HG03159 (cell line): ENCODE results near the gene ADAMTSL3.
"Not testable (repeated sequence)": the region's sequence is repeated elsewhere in the genome, so short reads cannot be mapped to it uniquely, and the experiment has no call there.

Experiments used
- ATAC-seq: cut with Tn5 transposase; IDR thresholded peaks from one replicate; pipeline ENCODE4 v1.9.1; 2021; ENCODE audit warnings: mild to moderate bottlenecking, moderate library complexity; ENCODE audit not compliant: unreplicated experiment

Gene ADAMTSL3

DNA sequence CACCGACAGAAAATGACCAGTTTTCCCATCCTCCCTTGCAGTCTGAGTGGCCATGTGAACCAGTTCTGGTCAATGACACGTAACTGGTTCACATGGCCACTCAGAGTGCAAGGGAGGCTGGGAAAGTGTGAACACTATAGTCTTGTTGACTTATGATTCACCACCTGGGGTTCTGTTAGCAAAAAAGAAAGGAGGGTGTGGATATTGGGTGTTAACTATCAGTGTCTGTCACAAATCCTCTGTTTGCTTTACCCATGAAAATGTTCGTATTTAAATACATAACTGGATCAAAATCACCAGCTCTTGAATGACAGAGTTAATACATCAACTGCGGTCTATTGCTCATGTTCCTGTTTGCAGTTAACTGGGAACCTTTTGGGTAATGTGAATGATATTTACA, 92.3 kb downstream of the ADAMTSL3 start:
- no peak for ATAC-seq

DNA sequence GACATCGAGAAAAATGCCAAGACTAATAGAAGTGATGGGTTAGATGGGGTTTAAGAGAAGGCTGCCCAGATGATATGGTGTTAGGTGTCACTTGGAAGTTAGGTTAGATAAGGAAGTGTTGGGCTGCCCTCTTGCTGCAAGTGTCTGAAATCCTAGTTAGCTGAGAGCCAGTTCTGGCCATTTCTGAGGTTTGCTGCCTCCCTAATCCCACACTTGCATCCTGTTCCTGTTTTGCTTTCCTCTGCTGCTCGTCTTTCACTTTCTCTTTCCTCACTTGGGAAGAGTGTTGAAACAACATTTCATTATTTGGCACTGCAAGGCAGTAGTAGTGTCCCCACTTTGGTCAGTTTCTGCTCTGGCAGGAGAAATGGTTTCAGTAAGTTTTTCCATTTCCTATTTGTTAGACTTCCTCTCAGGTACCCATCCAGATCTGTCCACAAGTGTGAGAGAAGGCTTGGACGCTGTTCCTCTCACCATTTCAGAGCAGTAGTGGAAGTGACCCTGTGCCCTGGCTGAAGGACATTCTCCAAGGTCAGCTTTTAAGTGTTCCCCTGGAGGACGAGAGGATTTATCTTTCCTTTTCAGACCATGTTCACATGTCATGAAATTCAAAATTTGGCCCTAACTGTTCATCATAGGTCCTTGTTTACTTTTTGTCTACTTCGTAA, 93.3 kb downstream of the ADAMTSL3 start:
- no peak for ATAC-seq

DNA sequence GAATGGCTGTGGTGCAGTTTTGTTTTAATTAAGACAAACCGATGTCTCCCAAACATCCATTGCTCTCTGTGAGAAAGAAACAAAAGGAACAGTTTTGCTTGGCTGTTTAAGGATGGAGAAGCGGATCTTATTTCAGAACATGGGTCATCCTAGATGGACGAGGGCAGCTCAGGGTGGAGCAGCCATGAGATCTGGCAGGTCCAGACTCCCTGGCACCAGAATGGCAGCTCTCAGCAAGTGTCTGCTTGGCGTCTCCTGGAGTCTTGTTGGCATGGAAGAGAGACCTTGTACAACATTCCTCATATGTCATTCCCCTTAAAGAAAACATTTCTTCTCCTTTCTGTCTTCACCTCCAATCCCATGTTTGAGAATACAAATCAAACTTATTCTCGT, 93.8 kb downstream of the ADAMTSL3 start:
- no peak for ATAC-seq

DNA sequence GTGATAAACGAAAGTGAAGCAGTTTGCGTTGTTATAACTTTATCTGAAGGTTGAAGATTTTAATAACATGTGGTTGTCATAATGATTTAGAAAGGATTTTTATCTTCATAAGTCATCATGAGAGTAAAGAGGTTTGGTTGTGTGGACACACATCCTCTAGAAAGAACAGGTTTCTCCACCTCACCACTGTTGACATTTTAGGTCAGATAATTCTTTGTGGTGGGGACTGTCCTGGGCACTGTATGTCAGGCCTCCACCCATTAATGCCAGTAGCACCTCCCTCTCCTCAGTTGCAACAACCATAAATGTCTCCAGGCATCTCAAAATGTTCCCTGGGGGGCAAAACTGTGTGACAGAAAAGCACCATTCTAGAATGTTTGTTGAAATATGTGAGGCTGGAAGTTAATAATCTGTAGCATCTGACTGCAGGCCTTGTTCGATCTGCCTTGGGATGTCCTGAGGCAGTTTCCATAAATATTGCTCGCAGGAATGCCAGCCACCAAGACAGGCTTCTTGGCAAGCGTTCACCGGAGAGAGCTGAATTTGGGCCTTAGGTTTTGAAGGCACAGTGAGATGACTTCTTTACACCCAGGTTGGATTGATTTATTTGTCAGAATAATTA, 100.1 kb downstream of the ADAMTSL3 start:
- ATAC-seq = no peak

DNA sequence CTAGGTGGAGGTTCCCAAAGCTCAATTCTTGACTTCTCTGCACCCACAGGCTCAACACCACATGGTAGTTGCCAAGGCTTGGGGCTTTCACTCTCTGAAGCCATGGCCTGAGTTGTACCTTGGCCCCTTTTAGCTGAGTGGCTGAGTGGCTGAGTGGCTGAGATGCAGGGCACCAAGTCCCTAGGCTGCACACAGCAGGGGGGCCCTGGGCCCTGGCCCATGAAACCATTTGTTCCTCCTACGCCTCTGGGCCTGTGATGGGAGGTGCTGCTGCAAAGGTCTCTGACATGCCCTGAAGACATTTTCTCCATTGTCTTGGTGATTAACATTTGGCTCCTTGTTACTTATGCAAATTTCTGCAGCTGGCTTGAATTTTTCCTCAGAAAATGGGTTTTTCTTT, 103.4 kb downstream of the ADAMTSL3 start:
- not testable (repeated sequence) for ATAC-seq

DNA sequence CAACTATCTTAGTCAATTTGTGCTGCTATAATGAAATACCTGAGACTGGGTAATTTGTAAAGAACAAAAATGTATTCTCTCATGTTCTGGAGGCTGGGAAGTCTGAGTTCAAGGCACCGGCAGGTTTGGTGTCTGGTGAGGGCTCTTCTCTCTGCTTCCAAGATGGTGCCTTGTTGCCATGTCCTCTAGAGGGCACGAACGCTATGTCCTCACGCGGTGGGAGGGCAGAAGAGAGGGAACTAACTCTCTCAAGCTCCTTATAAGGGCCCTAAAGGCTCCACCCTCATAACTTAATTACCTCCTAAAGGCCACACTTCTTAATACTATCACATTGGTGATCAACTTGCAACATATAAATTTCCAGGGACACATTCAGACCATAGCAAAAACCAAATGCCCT, 108.4 kb downstream of the ADAMTSL3 start:
- ATAC-seq = no peak

DNA sequence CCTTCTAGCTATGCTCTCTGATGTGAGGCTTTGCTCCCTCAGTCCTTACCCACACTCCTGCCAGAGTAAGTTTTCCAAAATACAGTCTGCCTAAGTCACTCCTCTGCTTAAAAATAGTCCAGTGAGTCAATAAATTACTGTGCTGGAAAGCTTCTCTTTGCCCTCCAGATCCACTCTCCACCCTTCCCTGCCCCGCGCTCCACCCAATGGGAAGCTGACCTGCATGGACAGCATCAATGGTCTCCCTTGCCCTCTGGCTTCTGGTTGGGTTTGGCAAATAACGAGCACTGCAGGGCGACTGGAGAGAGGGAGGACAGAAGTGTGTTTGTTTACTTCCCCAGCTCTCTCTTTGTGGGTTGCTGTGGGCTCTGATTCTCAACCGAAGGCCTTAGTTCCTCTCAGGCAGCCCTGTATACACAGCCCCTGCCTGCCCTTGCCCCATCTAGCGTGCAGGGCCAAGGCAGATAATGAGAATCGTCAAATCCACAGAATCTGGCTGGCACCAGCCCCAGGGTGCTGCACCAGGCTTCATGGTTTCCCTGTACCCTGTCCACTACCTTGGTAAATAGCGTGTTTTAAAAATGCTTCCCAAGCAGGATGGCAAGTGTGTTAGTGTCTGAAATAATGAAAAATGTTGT, 110.4 kb downstream of the ADAMTSL3 start:
- ATAC-seq = no peak

DNA sequence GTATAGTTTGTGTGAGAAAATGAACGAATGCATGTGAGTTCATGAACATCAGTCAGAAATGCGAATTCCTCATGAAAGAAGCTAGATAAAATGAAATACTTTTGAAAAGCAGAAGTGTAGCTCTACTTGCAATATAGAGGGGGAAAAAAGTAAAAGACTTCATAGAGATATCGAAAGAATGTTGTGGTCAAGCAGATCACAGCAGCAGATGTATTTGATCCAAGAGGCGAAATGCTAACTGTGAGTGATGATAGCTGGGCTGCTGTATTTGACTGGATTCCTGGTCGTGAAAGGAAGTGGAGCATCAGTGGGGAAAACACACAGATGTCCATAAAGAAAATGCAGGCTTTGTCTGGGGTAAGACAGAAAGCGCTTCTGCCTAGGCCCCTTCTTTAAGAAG, 112.4 kb downstream of the ADAMTSL3 start:
- ATAC-seq = no peak

DNA sequence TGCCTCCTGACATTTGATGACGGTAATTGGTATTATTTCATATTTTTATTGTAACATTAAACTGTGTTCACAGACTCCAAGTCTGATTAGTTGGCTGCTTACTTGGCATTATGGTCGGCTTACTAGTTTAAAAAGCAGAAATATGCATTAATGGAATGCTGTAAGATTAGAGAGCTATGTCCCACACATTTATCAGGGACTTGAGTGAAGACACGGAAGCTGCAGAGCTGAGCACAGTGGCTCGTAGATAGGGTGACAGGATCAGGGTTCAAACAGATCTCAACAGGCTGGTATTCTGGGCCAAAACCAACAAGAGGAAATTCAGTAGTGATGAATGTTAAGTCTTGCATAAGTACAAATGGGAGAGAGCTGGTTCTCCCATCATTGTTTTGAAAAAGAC, 113.8 kb downstream of the ADAMTSL3 start:
- no peak for ATAC-seq

DNA sequence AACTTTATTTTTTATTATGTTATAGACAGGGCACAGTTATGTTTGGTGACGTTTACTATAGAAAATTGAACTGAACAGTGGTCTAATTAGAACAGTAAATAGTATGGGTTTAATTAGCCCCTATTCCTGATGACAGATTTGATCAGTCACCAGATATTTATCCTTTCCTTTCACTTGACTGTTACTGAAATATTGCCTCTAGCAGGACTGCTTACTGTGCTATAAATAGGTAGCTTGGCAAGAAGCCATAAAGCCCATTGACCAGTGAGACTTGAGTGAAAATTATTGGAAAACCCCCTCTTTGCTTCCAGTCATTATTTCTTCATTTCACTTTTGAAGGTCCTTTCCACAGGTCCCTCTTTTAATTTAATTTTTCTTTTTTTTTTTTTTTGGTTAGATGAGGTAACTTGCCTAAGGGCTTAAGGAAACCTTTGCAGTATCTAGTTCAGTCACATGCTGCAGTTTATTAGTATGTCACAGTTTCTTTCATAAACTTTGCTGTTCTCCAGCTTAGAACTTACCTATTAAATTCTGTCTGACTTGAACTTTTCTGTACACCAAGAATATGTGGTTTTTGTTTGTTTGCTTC, 115.6 kb downstream of the ADAMTSL3 start:
- no peak for ATAC-seq

DNA sequence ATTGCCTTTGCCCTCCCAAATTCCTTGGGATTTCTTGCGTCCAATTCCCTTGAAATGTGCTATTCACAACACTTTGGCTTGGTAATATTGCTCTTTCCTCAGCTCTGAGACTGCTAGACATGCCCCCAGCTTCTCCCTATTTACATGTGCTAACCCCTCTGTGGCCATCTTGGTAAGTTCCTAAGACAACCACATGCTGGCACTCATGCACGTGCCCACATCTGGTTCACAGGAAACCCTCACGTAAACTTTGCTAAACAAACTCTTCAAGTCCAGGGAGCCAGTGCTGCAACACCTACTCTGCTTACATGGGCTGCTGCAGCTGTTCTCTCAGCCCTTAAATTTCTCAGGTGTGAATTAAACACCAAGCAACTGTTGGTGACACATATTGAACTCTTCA, 121.8 kb downstream of the ADAMTSL3 start:
- no peak for ATAC-seq

DNA sequence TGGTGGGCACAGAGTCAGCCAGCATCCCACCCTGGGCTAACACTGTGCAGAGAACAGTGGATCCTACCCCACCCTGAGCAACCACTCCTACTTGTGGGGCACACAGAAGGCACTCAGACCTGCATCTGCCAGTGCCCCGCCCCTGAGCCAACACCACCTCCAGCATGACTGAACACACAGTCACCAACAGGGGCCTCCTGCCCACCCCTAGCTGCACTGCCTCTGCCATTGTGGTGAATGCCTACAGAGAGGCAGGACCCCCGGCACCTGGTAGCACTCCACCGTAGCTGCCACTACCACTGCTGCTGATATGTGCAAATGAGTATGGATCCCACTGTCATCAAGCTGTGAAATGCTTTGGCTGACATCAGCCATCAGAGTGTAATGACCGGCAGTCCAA, 123.1 kb downstream of the ADAMTSL3 start:
- no peak for ATAC-seq

DNA sequence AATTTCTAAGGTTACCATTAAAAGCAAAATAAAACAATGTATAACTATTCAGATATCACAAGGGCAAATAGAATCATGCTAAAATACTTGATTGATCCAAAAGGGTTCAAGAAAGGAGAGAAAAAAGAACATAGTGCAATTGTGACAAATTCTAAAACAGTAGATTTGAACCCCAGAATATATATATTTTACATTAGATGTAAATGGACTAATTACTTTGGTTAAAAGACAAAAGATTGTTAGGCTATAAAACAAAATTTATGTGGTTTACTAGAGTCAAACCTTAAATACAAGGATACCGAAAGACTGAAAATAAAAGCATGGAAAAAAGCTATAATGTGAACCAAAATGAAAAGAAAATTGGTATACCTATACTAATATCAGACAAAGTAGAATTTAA, 129.3 kb downstream of the ADAMTSL3 start:
- no peak for ATAC-seq

DNA sequence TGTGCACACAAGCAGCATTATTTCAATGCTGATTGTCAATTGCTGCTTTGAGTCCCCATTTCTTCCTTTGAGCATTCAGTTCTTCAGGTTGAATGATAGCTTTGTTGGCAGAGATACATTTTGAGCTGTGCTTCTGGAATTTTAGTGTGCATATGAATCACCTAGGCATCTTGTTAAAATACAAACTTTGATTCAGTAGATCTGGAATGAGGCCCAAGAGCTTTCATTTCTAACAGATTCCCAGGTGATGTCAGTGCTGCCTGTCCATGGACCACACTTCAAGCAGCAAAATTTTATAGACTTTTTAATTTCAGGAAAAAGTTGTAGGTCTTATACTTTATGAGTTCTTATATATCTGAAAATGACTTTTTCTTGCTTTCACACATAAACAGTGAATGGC, 131.1 kb downstream of the ADAMTSL3 start:
- ATAC-seq = no peak

DNA sequence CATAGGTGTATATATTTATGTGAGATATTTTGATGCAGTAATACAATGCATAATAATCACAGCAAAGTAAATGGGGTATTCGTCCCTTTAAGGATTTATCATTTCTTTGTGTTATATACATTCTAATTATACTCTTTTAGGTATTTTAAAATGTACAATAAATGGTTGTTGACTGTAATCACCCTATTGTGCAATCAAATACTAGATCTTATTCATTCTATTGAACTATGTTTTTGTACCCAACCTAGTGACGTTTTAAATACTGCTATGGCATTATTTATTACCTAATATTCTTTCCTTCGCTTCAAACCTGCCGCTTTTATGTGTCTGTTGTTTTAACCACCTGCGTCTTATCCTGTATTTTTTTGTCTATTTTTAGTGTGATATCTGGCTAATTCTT, 132.4 kb downstream of the ADAMTSL3 start:
- no peak for ATAC-seq

DNA sequence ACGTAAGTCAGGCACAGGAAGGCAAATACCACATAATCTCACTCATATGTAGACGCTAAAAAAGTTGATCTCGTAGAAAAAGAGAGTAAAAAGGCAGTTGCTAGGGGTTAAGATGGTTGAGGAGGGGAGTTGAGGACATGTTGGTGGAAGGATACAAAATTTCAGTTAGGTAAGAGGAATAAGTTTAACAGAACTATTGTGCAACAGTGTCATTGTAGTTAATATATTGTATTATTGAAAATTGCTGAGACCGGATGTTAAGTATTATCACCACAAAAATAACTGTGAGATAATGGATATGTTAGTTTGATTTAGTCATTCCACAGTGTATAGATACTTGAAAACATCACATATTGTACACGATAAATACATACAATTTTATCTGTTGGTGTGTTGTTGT, 139.1 kb downstream of the ADAMTSL3 start:
- ATAC-seq = no peak

DNA sequence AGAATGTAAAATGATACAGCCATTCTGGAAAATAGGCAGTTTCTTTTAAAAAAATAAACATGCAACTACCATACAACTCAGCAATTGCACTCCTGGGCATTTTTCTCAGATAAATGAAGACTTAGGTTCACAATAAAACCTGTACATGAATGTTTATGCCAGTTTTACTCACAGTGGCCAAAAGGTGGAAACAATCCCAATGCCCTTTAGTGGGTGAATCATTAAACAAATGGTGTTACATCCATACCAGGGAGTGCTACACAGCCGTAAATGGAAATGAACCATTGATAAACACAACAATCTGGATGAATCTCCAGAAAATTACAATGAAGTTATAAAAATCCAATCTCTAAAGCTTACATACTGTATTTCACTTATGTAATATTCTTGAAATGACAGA, 140.3 kb downstream of the ADAMTSL3 start:
- no peak for ATAC-seq

DNA sequence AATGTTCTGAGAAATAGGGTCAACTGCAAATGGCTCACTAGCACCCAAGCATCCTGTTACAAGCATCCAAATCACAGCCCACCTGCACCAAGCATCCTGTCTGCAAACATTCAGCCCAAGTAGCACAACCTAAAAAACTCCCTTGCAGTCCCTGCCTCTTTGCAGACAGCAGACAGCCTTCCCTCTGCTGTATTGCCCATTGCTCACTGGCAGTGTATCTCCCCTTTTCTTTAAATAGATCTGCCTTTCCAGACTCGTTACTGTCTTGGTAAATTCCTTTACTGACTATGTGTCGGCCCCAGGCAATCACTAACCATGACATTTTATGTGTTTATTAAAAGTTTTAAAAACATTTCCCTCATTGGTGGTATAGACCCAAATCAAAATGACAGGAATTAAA, 155.4 kb downstream of the ADAMTSL3 start:
- no peak for ATAC-seq

DNA sequence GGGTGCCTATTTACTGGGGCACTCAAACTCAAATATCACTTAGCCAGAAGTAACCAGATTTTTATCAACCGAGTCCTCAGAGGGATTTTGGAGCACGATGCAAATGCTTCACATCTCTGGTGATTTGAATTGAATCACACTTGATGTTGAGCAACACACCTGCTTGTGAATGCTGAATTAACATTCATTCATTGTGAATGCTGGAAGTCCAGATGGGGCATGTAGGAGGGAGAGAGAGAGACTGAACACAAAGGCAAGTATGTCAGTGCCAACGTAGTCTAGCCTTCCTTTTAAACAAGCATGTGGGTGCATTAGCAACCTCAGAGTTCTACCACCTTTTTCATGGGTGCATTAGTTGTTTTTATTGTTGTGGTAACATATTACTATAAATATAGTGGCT, 156.2 kb downstream of the ADAMTSL3 start:
- ATAC-seq = no peak

DNA sequence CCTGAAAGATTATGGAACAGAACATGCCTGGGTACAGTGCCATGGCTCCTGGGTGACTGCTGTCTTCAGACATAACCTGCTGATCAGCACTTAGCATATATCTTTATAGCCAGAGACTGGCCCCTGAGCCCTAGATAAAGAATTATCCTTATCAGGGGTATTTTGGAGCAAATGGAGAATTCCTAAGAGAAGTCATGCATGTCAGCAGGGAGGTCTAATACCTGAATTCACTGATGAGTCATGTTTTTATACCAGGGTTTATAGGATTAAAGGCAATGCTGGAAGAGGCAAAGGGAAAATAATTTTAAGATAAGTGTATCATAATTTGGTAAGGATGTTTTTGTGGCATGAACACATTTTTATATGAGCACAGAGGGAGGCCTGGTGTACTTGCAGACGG, 159.8 kb downstream of the ADAMTSL3 start:
- no peak for ATAC-seq

DNA sequence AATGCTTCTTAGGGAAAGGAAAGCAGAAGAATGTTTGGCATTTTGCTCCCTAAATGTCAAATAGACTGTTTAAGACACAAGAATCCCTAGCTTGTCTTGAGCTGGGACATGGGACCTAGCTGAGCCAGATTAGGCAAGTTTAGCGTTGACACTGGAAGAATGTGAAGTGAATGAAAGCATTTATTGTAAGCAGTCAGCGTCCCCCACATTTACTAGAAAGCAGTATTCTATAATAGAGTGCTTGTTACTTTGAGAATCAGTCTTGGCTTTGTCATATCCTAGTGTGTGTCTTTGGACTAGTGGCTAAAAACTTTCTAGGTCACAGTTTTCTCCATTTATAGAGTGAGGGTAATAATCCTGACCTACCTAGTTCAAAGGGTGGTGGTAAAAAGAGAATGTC, 161.6 kb downstream of the ADAMTSL3 start:
- no peak for ATAC-seq
